Measurements from ENCODE around the gene OTOA. TPM values are rescaled to one million over a fixed set of nuclear protein-coding genes. Genes with fewer than 3 reads are reported as not detected.
"Not testable (repeated sequence)": the region's sequence is repeated elsewhere in the genome, so short reads cannot be mapped to it uniquely, and the experiment has no call there.

The OTOA gene
- total RNA-seq, 1 donor from 2014 or later, result 0.07 TPM

- Mint-ChIP-seq H3K27ac (no peak overlapping the region), H3K9me3 (ENCODE audit: low read depth) (no peaks in the 10 kb centered on the region), H3K4me3 (ENCODE audit: low read depth) (no peak overlapping the region), H3K27me3 (peaks cover 8% of the 10 kb centered on the region), H3K4me1 (ENCODE audit: low read depth) (peaks cover 7% of the 10 kb centered on the region), H3K36me3 (ENCODE audit: insufficient read depth) (no peaks in the 10 kb centered on the region)
- no peak for TF ChIP-seq CTCF (IDR thresholded peaks at IDR 0.05; ENCODE audit: unreplicated experiment)
- DNase-seq (ENCODE audit: low spot score, unreplicated experiment), result no peak
These were observed 3.0 kb downstream of the OTOA start for GRCh38 chr16:21666772-21667171.

GRCh38 chr16:21667575-21667974, 3.8 kb downstream of the OTOA start:
- Mint-ChIP-seq H3K9me3 (ENCODE audit: low read depth) (no peaks in the 10 kb centered on the region), H3K36me3 (ENCODE audit: insufficient read depth) (no peaks in the 10 kb centered on the region), H3K4me1 (ENCODE audit: low read depth) (peaks cover 7% of the 10 kb centered on the region), H3K4me3 (ENCODE audit: low read depth) (no peak overlapping the region), H3K27ac (no peak overlapping the region), H3K27me3 (peaks cover 8% of the 10 kb centered on the region)
- TF ChIP-seq CTCF (IDR thresholded peaks at IDR 0.05; ENCODE audit: unreplicated experiment), result no peak
- no peak for DNase-seq (ENCODE audit: low spot score, unreplicated experiment)

GRCh38 chr16:21673469-21673868, 9.7 kb downstream of the OTOA start:
- no peaks in the 10 kb centered on the region for H3K36me3 Mint-ChIP-seq (ENCODE audit: insufficient read depth)
- TF ChIP-seq CTCF (IDR thresholded peaks at IDR 0.05; ENCODE audit: unreplicated experiment), result no peak
- no peaks in the 10 kb centered on the region for H3K4me1 Mint-ChIP-seq (ENCODE audit: low read depth)
- H3K27me3 Mint-ChIP-seq, result peaks cover 11% of the 10 kb centered on the region
- H3K27ac Mint-ChIP-seq, result no peak overlapping the region
- H3K9me3 Mint-ChIP-seq (ENCODE audit: low read depth), result peaks cover 3% of the 10 kb centered on the region
- H3K4me3 Mint-ChIP-seq (ENCODE audit: low read depth), result no peak overlapping the region
- no peak for DNase-seq (ENCODE audit: low spot score, unreplicated experiment)

GRCh38 chr16:21674456-21674855, 10.7 kb downstream of the OTOA start:
- H3K27me3 Mint-ChIP-seq, result peaks cover 16% of the 10 kb centered on the region
- H3K9me3 Mint-ChIP-seq (ENCODE audit: low read depth); H3K36me3 Mint-ChIP-seq (ENCODE audit: insufficient read depth); H3K27ac Mint-ChIP-seq; H3K4me3 Mint-ChIP-seq (ENCODE audit: low read depth); DNase-seq (ENCODE audit: low spot score, unreplicated experiment); H3K4me1 Mint-ChIP-seq (ENCODE audit: low read depth): not testable (repeated sequence)

- H3K27me3 Mint-ChIP-seq, result peaks cover 27% of the 10 kb centered on the region
- H3K4me3 Mint-ChIP-seq (ENCODE audit: low read depth); H3K36me3 Mint-ChIP-seq (ENCODE audit: insufficient read depth); H3K27ac Mint-ChIP-seq; DNase-seq (ENCODE audit: low spot score, unreplicated experiment); H3K9me3 Mint-ChIP-seq (ENCODE audit: low read depth); H3K4me1 Mint-ChIP-seq (ENCODE audit: low read depth): not testable (repeated sequence)
These were observed 16.9 kb downstream of the OTOA start for GRCh38 chr16:21680714-21681113.

- H3K4me1 Mint-ChIP-seq (ENCODE audit: low read depth), result no peaks in the 10 kb centered on the region
- TF ChIP-seq CTCF (IDR thresholded peaks at IDR 0.05; ENCODE audit: unreplicated experiment), result no peak
- H3K27me3 Mint-ChIP-seq, result peaks cover 23% of the 10 kb centered on the region
- DNase-seq (ENCODE audit: low spot score, unreplicated experiment), result no peak
- H3K9me3 Mint-ChIP-seq (ENCODE audit: low read depth), result no peaks in the 10 kb centered on the region
- H3K4me3 Mint-ChIP-seq (ENCODE audit: low read depth), result no peak overlapping the region
- no peaks in the 10 kb centered on the region for H3K36me3 Mint-ChIP-seq (ENCODE audit: insufficient read depth)
- no peak overlapping the region for H3K27ac Mint-ChIP-seq
These were observed 19.4 kb downstream of the OTOA start for GRCh38 chr16:21683184-21683583.

All from progenitor cell of endocrine pancreas (in vitro differentiated cells).